SU-DHL-6 (cell line): Measurements from ENCODE around the gene SH3RF1.

ENCODE experiments used
- EZH2phosphoT487 ChIP-seq: fragments of 200-600 bp; sonication (generic), shearing (Covaris generic); conservative IDR thresholded peaks from 2 replicates; pipeline ENCODE4 v1.6.1; 2018; ENCODE audit warnings: mild to moderate bottlenecking, antibody characterized with exemption, low read length, moderate library complexity, mixed read lengths
- TF ChIP-seq, protein P1 (sequence below): fragments of 200-600 bp; sonication (generic); IDR thresholded peaks from one replicate; pipeline ENCODE4 v1.5.1; 2017; ENCODE audit warnings: antibody characterized with exemption, mild to moderate bottlenecking, low read length, moderate library complexity; ENCODE audit not compliant: insufficient read depth, poor library complexity, severe bottlenecking

DNA sequence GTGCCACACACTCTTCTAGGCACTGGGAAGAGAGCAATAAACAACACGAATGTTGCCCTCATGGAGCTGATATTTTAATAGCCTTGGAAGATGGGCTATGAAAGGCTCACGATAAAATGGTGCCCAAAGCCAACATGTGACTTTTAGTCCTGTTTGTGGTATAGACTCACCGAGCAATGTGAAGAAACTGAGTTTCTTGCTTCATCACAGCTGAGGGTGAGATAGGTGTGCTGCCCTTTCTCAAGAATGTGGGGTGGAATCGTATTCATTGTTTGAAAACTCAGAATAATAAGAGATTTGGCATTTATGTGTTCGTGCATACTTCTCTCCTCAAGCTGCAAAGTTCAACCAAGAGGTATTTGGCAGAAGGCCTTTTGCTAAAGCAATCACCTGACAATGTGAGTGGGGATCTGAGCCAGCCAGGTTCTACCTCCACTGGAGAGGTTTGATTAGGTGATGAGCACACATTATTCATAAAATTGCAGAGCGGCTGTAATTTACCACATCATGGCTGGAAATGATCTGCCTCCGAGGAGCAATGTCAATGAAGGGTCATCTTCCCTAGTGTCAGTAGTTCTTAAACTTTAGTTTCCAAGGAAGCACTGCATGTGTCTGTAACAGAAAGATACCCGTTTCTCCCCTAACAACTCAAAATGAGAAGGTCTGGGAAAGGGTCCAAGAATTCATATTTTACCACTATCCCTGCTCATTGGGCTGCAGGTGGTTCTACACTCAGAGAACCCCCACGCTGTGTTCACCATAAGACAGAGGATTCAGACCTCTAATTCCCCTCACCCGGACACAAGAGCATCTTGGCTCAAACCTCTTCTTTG, 218.8 kb downstream of the SH3RF1 start:
- TF ChIP-seq, protein P1, sequence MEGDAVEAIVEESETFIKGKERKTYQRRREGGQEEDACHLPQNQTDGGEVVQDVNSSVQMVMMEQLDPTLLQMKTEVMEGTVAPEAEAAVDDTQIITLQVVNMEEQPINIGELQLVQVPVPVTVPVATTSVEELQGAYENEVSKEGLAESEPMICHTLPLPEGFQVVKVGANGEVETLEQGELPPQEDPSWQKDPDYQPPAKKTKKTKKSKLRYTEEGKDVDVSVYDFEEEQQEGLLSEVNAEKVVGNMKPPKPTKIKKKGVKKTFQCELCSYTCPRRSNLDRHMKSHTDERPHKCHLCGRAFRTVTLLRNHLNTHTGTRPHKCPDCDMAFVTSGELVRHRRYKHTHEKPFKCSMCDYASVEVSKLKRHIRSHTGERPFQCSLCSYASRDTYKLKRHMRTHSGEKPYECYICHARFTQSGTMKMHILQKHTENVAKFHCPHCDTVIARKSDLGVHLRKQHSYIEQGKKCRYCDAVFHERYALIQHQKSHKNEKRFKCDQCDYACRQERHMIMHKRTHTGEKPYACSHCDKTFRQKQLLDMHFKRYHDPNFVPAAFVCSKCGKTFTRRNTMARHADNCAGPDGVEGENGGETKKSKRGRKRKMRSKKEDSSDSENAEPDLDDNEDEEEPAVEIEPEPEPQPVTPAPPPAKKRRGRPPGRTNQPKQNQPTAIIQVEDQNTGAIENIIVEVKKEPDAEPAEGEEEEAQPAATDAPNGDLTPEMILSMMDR: no peak
- TF ChIP-seq EZH2phosphoT487: no peak
